NCI-H2081 (cell line): ENCODE measurements around the gene SIAH2.

ENCODE experiments used
- DNase-seq, 2 experiments: peaks; one replicate each; lab custom pipeline; 2025; lab: John Stamatoyannopoulos, UW

SIAH2 gene

DNA sequence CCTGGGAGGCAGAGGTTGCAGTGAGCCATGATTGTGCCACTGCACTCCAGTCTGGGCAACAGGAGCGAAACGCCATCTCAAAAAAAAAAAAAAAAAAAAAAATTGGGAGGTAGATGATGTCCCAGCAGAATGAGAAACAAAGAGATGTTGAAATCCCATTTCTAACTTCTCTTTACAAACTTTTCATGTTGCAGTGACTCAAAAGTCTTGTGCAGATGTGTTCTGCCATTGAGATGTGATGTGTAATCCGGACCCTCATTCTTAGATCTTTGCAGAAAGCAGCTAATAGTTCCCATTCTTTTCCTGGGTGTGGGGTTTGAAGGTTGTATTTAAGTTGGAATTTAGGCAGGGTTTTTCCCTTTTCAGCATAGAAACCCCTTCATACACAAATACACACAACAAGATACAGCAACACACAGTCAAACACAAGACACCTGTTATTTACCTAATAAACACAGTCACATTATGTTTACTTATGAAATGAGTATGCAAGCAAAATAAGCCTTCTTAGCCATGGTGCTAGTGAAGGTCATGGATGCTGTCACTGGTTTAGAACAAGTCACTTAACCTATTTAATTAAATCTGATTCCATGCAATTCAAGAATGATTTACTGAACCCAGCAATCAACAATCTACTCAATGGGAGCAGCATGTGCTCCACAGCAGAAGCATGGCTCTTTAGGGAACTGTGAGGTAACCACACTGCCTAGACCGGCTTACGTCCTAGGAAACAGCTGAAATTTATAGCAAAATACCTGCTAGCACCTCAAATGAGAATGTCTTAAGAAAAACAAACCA, 14.9 kb downstream of the SIAH2 start:
- DNase-seq, result peak in 1 of 2 experiments; percentile 51

DNA sequence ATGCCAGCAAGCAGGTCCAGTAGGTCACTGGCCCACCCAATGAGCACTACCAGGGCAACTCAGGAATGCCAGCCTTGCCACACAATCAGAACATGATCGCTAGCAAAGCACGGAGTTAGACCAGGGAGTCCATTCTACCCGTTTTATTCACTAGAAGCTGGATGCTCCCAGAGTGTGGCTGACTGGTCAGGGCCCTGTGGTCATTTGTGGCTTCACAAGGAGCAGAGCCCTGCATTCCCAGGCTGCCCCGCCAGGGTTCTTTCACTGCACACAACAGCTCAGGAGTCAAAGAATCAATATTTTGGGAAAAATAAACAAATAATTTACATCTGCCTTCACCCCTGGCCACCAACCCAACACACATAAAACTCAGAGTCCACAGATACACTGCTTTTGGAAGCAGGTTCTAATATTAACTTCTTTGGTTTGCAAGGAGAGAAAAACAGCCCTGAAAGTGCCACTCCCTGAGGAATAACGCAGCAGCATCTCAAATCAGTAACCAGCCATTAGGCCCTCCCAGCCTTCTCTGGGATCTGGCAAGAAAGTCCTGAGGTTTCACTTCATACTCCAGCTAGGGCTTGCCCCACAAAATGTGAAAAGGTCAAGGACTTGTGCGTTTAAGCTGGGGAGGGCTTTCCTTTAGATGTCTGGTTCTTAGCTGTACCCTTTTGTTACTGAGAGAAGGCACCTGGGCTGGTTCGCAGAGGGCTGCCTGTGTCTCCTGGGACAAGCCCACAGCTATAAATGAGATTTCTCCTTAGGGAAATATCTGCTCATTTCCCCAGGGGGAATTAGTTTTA, 16.0 kb downstream of the SIAH2 start:
- DNase-seq, result no peak

DNA sequence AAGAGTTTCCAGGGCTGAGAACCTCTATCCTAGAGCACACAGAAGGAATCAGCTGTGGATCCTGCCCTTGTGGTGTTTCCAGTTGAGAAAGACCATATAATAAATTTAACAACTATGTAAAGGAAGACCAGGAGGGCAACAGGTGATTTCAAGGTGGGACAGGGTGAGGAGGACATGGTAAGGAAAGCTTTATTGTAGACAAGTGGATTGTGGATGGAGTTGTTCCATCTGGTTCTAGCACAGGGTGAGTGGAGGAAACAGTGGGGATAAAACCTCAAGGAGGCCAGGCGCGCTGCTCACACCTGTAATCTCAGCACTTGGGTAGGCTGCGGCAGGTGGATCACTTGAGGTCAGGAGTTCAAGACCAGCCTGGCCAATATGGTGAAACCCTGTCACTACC, 17.1 kb downstream of the SIAH2 start:
- no peak for DNase-seq

DNA sequence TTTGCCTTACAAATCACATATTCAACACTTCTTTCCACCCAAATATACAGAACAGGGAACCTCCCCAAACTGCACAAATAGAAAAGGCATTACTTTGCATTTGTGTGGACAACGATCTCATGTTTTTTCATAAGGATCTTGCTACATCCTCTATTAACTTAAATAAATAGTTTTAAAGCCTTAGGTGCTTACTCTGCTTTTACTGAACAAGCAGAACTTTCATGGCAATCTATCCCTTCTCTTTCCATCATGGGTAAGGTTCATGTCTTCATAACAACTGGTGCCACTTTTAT, 18.1 kb downstream of the SIAH2 start:
- DNase-seq, result no peak

DNA sequence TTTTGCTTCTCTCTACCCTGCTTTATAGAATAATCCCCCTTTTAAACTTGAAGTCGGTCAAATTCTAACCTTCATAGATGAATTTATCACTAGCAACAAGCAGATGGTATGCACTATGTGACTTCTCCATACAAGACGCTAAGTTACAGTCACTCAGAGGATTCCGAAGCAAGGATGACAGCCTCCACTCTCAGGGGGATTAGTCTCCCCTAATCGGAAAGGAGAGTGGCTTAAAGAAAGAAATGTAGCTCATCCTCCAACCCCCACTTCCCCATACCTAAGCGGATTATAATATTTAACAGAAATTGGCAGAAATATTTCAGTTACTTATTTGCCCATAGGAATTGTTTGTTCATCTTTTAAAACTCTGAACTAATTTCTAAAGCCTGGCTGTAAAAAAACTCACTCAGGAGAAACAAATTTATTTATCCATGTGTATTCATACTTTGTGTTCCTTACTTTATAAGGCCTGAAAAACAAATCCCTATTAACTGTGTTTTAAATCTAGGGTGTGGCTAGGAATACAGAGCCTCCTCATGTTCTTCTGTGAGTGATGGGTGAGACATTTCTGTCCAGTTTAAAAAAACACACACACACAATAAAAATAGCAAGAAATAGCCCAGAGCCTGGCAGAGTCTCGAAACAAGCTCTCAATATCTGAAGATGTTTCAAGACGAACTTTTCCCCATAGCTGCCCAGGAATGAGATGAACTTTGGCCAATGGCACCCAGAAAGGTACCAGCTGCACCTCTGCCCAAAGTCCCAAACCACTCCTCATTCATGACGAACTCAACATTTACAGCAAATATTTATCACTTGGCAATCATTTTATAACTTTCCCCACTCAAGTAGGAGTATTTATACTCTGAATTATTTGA, 18.7 kb downstream of the SIAH2 start:
- DNase-seq, result no peak

DNA sequence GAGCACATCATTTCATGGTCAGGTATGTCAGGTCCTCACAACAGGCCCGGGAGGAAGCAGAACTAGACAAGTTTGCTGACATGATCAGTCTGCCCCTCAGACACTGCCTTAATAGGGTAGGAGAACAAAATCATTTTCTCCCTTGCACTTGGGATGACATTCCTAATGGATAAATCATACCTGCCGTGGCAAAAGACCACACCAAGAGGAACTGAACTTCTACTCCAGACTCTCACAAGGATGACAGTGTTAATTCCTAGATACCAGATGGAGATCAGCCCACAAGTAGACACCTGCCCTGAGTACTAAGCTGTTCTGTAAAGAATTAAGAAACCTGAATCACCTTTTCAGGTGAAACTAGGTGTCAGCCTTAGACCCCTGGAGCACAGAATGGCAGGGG, 19.5 kb downstream of the SIAH2 start:
- DNase-seq, result no peak

DNA sequence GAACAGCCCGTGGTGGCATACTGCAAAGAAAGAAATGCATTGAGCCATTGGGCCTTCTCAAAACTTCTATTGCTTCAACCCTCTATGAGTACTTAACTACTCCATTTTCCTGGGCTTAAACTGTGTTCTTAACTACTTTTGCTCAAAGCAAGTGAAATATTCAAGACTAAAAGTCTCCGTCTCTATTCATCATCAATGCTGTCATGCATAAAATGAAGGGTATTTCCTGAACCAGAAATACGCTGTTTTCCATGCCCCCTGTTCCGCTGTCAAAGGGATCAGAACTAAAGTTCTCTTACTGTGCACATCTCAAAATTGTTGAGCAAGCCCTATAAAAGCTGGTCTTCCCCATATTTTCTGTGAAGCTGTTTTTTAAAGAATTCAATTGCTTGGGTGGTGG, 20.3 kb downstream of the SIAH2 start:
- DNase-seq, result no peak

DNA sequence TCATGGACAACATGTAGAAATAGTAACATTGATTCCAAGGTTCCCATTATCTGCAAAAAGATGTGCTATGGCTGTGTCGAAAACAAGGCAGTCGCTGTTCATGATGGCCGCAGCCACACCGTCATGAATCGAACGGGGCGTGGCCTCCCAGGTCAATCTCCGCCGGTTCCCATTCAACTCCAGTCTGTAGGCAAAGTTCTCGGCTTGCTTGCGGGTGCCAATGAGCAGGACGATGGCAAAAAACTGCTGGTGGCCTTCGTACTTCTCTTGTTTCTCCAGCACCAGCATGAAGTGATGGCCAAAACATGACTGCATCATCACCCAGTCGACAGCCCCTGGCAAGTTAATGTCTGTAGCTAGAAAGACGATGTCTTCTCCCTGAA, 20.8 kb downstream of the SIAH2 start:
- no peak for DNase-seq

DNA sequence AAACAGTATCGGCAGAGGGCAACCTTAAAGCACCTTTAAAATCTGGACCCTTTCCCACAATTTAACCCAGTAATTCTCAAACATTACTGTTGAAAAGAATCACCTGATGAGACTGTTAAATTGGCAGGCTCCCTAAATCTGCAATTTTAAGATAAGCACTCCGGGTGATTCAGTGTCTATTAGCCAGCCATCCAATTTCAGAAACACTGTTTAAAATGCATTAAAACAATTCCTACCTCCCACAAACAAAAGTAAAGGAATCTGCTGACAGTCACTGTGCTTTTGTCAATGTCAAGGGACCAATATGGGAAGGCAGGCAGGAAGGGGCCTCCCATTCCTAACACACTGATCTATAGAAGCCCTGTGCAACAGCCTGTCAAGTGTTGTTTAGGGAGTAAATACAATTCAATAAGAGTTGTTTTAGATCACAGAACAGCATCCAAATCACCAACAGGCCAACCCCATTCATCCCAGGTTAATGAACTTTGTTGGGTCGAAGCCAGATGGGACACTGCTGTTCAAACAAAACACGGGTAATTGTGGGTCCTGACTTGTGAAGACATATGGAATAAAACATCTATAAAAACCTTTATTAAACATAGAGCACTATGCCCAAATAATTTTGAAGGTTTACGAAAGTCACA, 21.4 kb downstream of the SIAH2 start:
- peak in 1 of 2 experiments; percentile 40 for DNase-seq

DNA sequence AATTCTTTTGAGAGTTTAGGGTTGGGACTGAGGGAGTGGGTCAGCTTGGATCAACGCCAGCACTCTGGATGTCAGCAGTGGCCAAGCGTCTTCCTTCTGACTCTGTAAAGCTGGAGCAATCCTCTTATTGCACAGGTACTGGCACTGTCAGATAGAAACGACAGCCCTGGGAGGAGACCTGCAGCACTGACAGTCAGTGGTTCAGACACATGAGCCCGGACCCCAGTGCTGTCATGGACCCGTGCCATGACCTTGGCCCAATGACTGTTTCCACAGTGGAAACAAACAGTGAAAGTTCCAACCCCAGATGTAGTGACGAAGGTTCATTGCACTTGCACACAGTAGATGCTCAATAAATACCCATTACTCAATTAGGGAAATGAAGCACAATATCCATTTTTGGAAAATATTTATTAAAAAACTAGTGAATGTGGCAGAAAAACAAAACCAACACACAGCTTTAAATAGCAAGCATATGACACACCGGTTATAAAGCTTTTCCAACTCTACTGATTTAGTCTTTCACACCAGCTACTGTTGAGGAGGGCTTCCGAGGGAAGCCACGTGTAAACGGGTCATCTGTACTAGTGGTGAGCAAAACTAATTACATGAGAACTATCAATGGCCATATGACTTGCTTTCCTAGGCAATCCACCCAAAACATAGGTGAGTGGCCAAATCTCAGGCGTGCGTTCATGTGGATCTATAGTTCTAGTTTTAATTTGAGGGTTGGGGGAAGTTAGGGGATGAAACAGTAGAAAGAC, 22.1 kb downstream of the SIAH2 start:
- no peak for DNase-seq

DNA sequence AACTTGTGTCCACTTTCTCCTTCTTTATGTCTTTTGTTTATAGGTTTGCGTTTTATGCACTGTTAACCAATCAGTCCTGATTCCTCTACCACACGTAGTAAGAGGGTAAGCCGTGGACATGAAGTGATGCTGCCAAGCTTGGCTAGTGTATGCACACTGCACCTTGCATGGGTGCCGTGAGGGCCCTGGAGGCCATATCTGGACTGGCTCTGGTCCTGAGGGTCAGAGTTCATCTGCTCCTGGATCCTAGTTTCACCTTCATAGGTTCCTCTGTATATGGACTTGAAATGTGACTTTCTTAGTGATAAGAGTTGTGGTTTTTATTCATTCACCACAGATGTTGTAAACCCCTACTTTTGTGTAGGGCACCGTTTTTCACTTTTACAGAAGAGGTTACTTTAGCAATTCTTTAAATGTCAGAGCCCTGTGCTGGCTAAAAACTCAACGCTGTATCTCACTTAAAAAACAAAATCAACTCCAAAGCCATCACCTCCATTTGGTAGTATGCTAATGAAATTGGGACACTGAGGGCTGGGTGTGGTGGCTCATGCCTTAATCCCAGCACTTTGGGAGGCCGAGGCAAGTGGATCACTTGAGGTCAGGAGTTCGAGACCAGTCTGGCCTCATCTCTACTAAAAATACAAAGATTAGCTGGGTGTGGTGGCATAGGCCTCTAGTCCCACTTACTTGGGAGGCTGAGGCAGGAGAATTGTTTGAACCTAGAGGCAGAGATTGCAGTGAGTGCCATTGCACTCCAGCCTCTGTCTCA, 22.9 kb downstream of the SIAH2 start:
- DNase-seq, result no peak

DNA sequence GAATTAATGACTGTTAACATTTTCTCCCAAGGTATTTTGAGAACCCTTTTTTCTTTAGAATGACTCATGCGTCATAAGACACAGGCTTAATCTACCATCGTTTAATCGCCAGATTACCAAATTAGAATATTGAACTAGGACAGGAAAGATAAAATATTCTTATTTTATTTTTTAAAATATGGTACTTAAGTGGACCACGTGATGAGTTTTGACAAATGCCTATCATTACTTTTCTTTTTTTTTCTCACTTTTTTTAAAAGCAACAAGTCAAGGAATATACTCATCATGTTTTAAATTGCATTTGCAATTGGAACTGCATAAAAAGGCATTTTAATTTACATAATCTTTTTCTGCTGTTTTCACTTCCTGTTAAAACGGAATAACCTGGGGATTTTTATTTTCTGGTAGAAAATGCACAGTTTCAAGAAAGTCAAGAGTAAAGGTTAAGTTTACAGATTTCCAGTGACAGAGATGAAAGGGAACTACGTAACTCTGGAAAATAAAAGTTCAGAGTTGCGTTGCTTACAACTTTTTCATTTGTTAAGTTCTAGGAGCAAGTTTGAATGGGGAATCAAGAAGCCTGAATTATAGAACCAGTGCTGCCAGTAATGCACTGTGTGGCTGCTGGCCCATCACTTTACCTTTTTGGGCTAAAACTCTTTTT, 23.6 kb downstream of the SIAH2 start:
- DNase-seq, result no peak

DNA sequence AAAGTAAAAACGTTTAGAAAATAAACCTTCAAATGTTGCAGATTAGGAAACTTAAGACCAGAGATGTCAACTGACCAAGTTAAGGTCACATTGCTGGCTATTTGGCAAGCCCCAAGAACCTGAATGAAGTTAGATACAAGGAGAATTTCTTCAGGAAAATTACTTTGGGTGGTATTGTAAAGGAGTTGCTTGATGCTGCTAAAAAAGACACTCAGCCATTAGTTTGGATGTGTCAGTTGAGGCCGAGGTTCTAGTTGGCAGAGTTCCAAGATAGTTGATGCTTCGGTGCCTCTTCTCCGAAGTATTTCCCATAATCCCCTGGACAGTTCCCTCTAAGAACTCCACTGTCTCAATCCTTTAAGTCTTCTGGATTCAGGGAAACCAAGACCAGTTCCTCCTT, 24.3 kb downstream of the SIAH2 start:
- DNase-seq, result no peak

DNA sequence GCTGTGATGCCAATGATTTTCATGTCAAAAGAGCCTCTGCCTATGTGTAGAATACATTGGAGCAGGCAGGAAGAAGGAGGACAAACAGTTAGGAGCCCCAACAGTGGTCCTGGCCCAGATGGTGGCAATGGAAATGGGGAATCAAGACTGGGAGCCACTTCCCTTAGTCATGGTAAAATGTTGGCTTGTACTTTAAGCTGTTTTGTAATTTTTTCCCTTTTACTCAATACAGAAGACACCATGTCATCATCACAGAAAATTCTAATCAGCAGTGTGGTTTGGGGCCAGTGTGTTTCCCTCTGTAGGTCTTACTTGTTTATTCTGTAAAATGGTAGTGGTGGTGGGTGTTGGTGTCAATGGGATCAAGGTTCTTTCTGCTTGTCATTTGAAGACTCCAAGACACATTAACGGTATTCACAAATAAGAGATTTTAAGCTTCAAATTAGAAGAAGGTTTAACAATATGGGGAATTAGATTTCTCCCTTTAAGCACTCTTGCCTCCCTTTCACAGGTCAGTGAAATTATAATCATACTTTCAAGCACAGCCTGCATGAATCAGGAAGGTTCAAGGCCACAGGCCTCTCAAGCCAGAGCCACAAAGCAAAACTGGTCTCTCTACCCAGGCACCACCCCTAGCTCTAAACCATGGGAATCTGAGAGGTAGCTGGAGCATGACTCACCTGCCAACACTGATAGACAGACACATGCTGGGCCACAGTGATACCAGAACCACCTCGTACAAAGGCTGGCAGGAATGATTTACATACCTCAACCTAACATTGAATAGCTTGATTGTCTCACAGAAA, 24.9 kb downstream of the SIAH2 start:
- DNase-seq, result no peak

DNA sequence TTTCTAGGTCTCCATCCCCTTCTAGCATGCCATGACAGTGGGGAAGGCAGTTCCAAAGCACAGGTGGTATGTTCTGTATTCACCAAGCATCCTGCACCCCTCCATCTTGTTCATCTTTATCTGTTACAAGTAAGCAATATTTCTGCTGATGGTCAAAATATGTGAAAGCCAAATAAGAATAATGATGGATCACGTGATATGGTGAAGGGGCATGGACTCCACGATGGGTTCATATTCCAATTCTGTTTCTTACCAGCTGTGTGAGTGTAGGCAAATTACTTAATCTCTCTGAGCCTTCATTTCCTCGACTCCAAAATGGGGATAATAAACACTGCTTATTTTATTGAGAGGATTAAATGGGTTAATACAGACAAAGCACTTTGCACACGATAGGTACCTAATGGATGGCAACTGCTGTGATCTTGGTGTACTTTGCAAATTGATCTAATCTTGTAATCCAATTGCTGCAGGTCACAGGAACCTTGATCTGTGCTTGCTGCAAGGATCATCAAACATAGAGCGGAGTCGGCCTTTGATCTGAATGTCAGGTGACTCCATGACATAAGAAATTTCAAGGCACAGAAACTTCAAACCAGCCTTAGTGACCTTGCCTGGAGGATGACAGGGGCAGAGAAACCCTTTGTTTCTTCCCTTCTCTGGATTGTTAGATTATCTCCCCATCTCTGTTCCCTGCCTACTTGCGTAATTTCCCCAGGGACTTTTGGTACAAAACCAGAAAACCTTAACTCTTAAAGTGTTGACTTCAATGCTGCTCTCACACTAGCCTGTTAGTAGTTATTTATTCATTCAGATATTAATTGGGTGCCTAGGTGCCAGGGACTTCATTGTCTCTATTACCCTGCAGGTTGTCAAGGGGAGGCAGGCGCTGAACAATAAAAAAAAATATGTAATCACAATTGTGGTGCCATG, 25.8 kb downstream of the SIAH2 start:
- DNase-seq, result no peak

DNA sequence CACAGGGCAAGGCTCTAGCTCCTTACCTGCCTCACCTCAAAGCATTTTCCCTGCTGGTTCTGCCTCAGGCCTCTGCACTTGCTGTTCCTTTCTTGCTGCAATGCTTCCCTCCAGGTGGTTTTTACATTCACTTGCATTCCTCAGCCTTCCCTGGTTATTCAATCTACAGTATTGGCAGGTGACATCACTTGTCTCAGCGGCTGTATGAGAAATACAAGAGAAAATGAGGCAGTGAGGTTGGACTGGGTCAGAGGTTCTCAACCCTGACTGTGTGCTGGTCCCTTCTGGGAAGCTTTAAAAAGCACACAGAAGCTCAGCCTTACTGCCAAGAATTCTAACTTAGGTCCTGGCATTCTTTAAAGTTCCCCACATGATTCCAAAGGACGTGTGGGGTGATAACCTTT, 26.7 kb downstream of the SIAH2 start:
- DNase-seq, result no peak

DNA sequence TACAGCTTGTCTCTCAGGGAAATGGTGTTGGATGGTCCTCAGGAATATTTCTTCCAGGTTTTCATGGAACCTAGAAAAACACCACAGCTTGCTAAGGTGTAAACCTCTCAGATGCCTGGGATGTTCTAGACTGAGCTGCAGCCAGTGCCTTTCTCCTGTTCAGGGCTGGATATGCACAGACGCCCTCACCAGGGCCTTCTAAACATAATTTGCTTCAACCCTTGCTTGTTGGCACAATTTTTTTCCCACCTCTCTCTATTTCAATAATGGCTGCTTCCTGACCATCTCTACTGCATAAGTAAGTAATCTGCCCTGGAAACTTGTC, 28.2 kb downstream of the SIAH2 start:
- DNase-seq, result no peak
